GM12878 (cell line): ENCODE data around the gene DHCR24. TPM values are rescaled to one million over a fixed set of nuclear protein-coding genes. Genes with fewer than 3 reads are reported as not detected.

ENCODE experiments used
- ATAC-seq: fragments of 200-7000 bp; cut with Tn5 transposase; 3 replicates; pipeline ENCODE4 v1.9.1; 2020; ENCODE audit warnings: mild to moderate bottlenecking, moderate library complexity
- BruUV-seq: library from RNA; stranded (reverse); fragments of 400-500 nt; replicated peaks from 2 replicates; lab custom pipeline; 2021; lab: Mats Ljungman, UMichigan
- CTCF ChIA-PET: fragments of 300-600 bp; sonication (Branson Sonifier 250); formaldehyde crosslinking; extraction: SDS; loops from one replicate; lab custom pipeline; 2021; ENCODE audit warnings: inconsistent platforms; lab: Yijun Ruan, JAX
- POLR2A ChIA-PET: fragments of 350-600 bp; formaldehyde crosslinking; extraction: SDS; loops from one replicate; lab custom pipeline; 2021; ENCODE audit warnings: inconsistent platforms; lab: Charles Lee
- RAD21 ChIA-PET: fragments of 300-600 bp; sonication (Branson Sonifier 250); formaldehyde crosslinking; loops from one replicate; lab custom pipeline; 2023; ENCODE audit warnings: antibody characterized with exemption; ENCODE audit not compliant: unreplicated experiment; lab: Charles Lee
- SMC1A ChIA-PET: fragments of 300-600 bp; sonication (Branson Sonifier 250); formaldehyde crosslinking; loops from one replicate; lab custom pipeline; 2023; ENCODE audit not compliant: unreplicated experiment, uncharacterized antibody; lab: Charles Lee
- DNase-seq: peaks from one replicate; pipeline ENCODE4 v3.0.0-alpha.2; 2011; ENCODE audit warnings: low read depth, low spot score
- FAIRE-seq: peaks from 3 replicates; lab custom pipeline; 2011; peaks lifted over from hg19 to GRCh38; lab: Jason Lieb, UNC
- H2AFZ ChIP-seq: 2 replicates; pipeline ENCODE4 v1.6.0; 2011; ENCODE audit warnings: low read depth, low read length, control low read depth; ENCODE audit not compliant: control insufficient read depth
- H3K27ac ChIP-seq: 2 replicates; pipeline ENCODE4 v1.5.1; 2011; ENCODE audit warnings: control low read depth; ENCODE audit not compliant: control insufficient read depth, insufficient read depth
- H3K27me3 ChIP-seq, 2 experiments: replicated peaks in 1 of 2; 2 replicates each; pipeline versions ENCODE4 v1.6.0 to v1.6.1; 2011; ENCODE audit warnings: low read length in 1 of 2; ENCODE audit not compliant: control insufficient read depth in 2 of 2, insufficient read depth in 2 of 2
- H3K36me3 ChIP-seq, 2 experiments: 2 replicates each; pipeline ENCODE4 v1.5.1; 2011; ENCODE audit warnings: low read length in 1 of 2; ENCODE audit not compliant: control insufficient read depth in 2 of 2, insufficient read depth in 2 of 2
- H3K4me1 ChIP-seq: 2 replicates; pipeline ENCODE4 v1.6.1; 2011; ENCODE audit warnings: mild to moderate bottlenecking, low read length, moderate library complexity, mixed read lengths; ENCODE audit not compliant: control insufficient read depth, insufficient read depth
- H3K4me2 ChIP-seq: 2 replicates; pipeline ENCODE4 v1.6.0; 2011; ENCODE audit warnings: control low read depth; ENCODE audit not compliant: control insufficient read depth, insufficient read depth
- H3K4me3 ChIP-seq: fragments of 200-600 bp; sonication (generic); 2 replicates; pipeline ENCODE4 v1.5.1; 2016
- H3K79me2 ChIP-seq: 2 replicates; pipeline ENCODE4 v1.6.0; 2011; ENCODE audit warnings: low read length; ENCODE audit not compliant: control insufficient read depth, insufficient read depth
- H3K9ac ChIP-seq: 2 replicates; pipeline ENCODE4 v1.8.0; 2011; ENCODE audit warnings: low read length, control low read depth, mixed read lengths; ENCODE audit not compliant: control insufficient read depth, insufficient read depth
- H3K9me3 ChIP-seq: replicated peaks from 3 replicates; pipeline ENCODE4 v1.5.1; 2011; ENCODE audit warnings: mild to moderate bottlenecking, low read length; ENCODE audit not compliant: control insufficient read depth, insufficient read depth
- H4K20me1 ChIP-seq: 2 replicates; pipeline ENCODE4 v1.6.0; 2011; ENCODE audit not compliant: control insufficient read depth, insufficient read depth
- ATF2 ChIP-seq: IDR thresholded peaks from 2 replicates; pipeline ENCODE4 v1.6.1; 2012; ENCODE audit warnings: low read length, inconsistent platforms
- BHLHE40 ChIP-seq, 2 experiments: fragments of 450-650 bp in 1 of 2; IDR thresholded peaks; 2 replicates each; pipeline ENCODE4 v1.6.1; 2011 to 2017; ENCODE audit warnings: low read depth in 2 of 2, borderline replicate concordance in 1 of 2, improper control_type of control experiment in 1 of 2, low read length in 1 of 2, mild to moderate bottlenecking in 1 of 2
- CREM ChIP-seq: IDR thresholded peaks from 2 replicates; pipeline ENCODE4 v1.6.1; 2014; ENCODE audit warnings: antibody characterized with exemption, low read depth
- ESRRA ChIP-seq: IDR thresholded peaks from 2 replicates; pipeline ENCODE4 v1.6.1; 2012; ENCODE audit warnings: mild to moderate bottlenecking, low read length, improper control_type of control experiment
- ETV6 ChIP-seq, 2 experiments: fragments of 450-650 bp in 1 of 2; IDR thresholded peaks in 1 of 2; conservative IDR thresholded peaks in 1 of 2; 2 replicates each; pipeline ENCODE4 v1.6.1; 2014; ENCODE audit warnings: antibody characterized with exemption in 1 of 2, borderline replicate concordance in 1 of 2, low read depth in 1 of 2, mild to moderate bottlenecking in 1 of 2, moderate library complexity in 1 of 2
- GABPA ChIP-seq: IDR thresholded peaks from 2 replicates; pipeline ENCODE4 v1.6.1; 2014; ENCODE audit warnings: antibody characterized with exemption, low read depth, mild to moderate bottlenecking, inconsistent platforms
- HCFC1 ChIP-seq: fragments of 150-350 bp; IDR thresholded peaks from 2 replicates; pipeline ENCODE4 v1.6.1; 2014; ENCODE audit warnings: low read length
- HDAC2 ChIP-seq: fragments of 200-600 bp; sonication (generic); IDR thresholded peaks from 2 replicates; pipeline ENCODE4 v1.6.1; 2017
- LARP7 ChIP-seq: fragments of 450-650 bp; IDR thresholded peaks from 2 replicates; pipeline ENCODE4 v1.6.1; 2017; ENCODE audit warnings: mild to moderate bottlenecking
- RAD51 ChIP-seq: fragments of 450-650 bp; IDR thresholded peaks from 2 replicates; pipeline ENCODE4 v1.6.1; 2016; ENCODE audit warnings: moderate library complexity, mild to moderate bottlenecking, inconsistent platforms
- SMAD5 ChIP-seq: IDR thresholded peaks from 2 replicates; pipeline ENCODE4 v1.6.1; 2016; ENCODE audit warnings: antibody characterized with exemption, low read depth
- SP1 ChIP-seq: IDR thresholded peaks from one replicate; pipeline ENCODE4 v1.6.1; 2011; ENCODE audit warnings: low read depth, low read length
- SPI1 ChIP-seq: IDR thresholded peaks from 2 replicates; pipeline ENCODE4 v1.6.1; 2011; ENCODE audit warnings: low read depth, mild to moderate bottlenecking, low read length, moderate library complexity, borderline replicate concordance; ENCODE audit not compliant: insufficient read depth
- WRNIP1 ChIP-seq: IDR thresholded peaks from 2 replicates; pipeline ENCODE4 v1.6.1; 2011; ENCODE audit warnings: low read depth, low read length, improper control_type of control experiment, borderline replicate concordance
- ZNF384 ChIP-seq: IDR thresholded peaks from 2 replicates; pipeline ENCODE4 v1.6.1; 2012; ENCODE audit warnings: low read depth, mild to moderate bottlenecking, low read length, improper control_type of control experiment, borderline replicate concordance
- ZNF687 ChIP-seq: fragments of 450-650 bp; IDR thresholded peaks from 2 replicates; pipeline ENCODE4 v1.6.1; 2017; ENCODE audit warnings: mild to moderate bottlenecking, moderate library complexity
- WGBS: methylation state at CpG from one replicate; pipeline ENCODE4 v1.1.6; 2016; ENCODE audit warnings: low lambda C conversion rate; ENCODE audit not compliant: insufficient replicate concordance, insufficient coverage; ENCODE audit errors: missing lambda C conversion rate; 5-methylcytosine and 5-hydroxymethylcytosine counted together
- in situ Hi-C: fragments of 300-500 bp; cut with MboI; formaldehyde crosslinking; loops from 9 replicates; pipeline ENCODE4 v1.14.3; 2018; ENCODE audit warnings: mixed read lengths
- intact Hi-C: fragments of 100-400 bp; cut with micrococcal nuclease; formaldehyde crosslinking; loops from one replicate; pipeline ENCODE4 v1.14.2; 2022; ENCODE audit not compliant: unreplicated experiment
- polyA plus RNA-seq, 11 experiments: library from polyadenylated mRNA; depleted of rRNA in 4 of 11; unstranded in 6 of 11; stranded (reverse) in 5 of 11; fragments of >200 nt; fragmentation: Nextera tagmentation in 4 of 11; fragmentation: Illumina TruSeq in 1 of 11; extraction: Ambion mirVana in 4 of 11; extraction: Trizol in 1 of 11; gene quantifications; 1 replicate in 1 of 11; 2 replicates in 10 of 11; pipeline versions ENCODE4 v1.2.1 to v1.2.3, GENCODE V29; 2011 to 2016; ENCODE audit warnings: inconsistent platforms in 2 of 11, missing spikeins in 2 of 11, low read depth in 1 of 11
- total RNA-seq, 4 experiments: library from RNA; depleted of rRNA in 3 of 4; stranded (reverse); fragments of >200 nt in 3 of 4; fragmentation: Illumina TruSeq in 1 of 4; extraction: Trizol in 1 of 4; gene quantifications; 2 replicates each; pipeline versions ENCODE4 v1.2.1 to v1.2.3, GENCODE V29; 2013 to 2021
- TF ChIP-seq, protein P1 (sequence below): IDR thresholded peaks from 2 replicates; pipeline ENCODE4 v1.6.1; 2012; ENCODE audit warnings: low read depth, low read length, improper control_type of control experiment

The DHCR24 gene
- total and polyA plus RNA-seq, 10 of the 15 experiments (the other 5 are each of a cell fraction or from before 2014, with no cell fraction given), result 23.3 to 169 (median 120) TPM

GRCh38 chr1:54884135-54884586, 2.8 kb downstream of the DHCR24 start:
- CTCF ChIA-PET, result interaction anchor here (1.1 to 2.0 kb wide), 3 partner anchors 23 to 80 kb away, joined by 3 to 5 read pairs (median 4); no protein-coding TSS in a partner anchor
- no peak for DNase-seq
- WGBS, result 33% methylated on average over 3 of the region's 3 CpGs
- Histone ChIP-seq H3K4me2 (peak overlapping the region; percentile 56), H3K4me3 (peak overlapping the region; percentile 81), H3K27ac (peak overlapping the region; percentile 8; the same call in 1 of the 2 replicates), H3K27me3 (no peaks in the 10 kb centered on the region), H3K9ac (peak overlapping the region; percentile 71; the same call in 1 of the 2 replicates), H3K4me1 (peaks cover 13% of the 10 kb centered on the region), H3K36me3 (peaks cover 0 to 17% of the 10 kb centered on the region in 2 experiments; a peak in 3 of 4 replicates), H4K20me1 (peaks cover 6% of the 10 kb centered on the region; the same call in 1 of the 2 replicates), H3K9me3 (peaks cover 1% of the 10 kb centered on the region; the same call in 1 of the 3 replicates), H3K79me2 (peaks cover 72% of the 10 kb centered on the region), H2AFZ (no peak overlapping the region)
- no TSS peak for BruUV-seq
- SMC1A ChIA-PET, result interaction anchor here (1.3 to 5.6 kb wide), 2 partner anchors 11 to 61 kb away, joined by 7 to 28 read pairs; no protein-coding TSS in a partner anchor
- POLR2A ChIA-PET, result no interaction called here
- no peak for ATAC-seq
- FAIRE-seq, result no peak
- in situ Hi-C loops, result no loop called here
- intact Hi-C loops, result no loop called here
- RAD21 ChIA-PET, result interaction anchor here (0.7 kb wide), 1 partner anchor 61 kb away, joined by 3 read pairs; no protein-coding TSS in a partner anchor
- TF ChIP-seq WRNIP1 (no peak), ZNF687 (peak; percentile 37), CREM (no peak), ZNF384 (no peak), GABPA (no peak), ESRRA (no peak), LARP7 (no peak), RAD51 (peak; percentile 67), HDAC2 (no peak), SMAD5 (no peak), SPI1 (peak; percentile 45; the same call in 1 of the 2 replicates), ETV6 (conservative IDR thresholded peaks at IDR 0.05 in 1 of 2, IDR thresholded peaks at IDR 0.05 in 1 of 2; ENCODE audit: borderline replicate concordance in 1 of 2, low read depth in 1 of 2) (no peak), SP1 (no peak), BHLHE40 (IDR thresholded peaks at IDR 0.05; ENCODE audit: borderline replicate concordance in 1 of 2, low read depth in 2 of 2, low read length in 1 of 2) (peak; percentile 48 to 65; a peak in 2 of 4 replicates), ATF2 (no peak), HCFC1 (no peak)
- TF ChIP-seq, protein P1, sequence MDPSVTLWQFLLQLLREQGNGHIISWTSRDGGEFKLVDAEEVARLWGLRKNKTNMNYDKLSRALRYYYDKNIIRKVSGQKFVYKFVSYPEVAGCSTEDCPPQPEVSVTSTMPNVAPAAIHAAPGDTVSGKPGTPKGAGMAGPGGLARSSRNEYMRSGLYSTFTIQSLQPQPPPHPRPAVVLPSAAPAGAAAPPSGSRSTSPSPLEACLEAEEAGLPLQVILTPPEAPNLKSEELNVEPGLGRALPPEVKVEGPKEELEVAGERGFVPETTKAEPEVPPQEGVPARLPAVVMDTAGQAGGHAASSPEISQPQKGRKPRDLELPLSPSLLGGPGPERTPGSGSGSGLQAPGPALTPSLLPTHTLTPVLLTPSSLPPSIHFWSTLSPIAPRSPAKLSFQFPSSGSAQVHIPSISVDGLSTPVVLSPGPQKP, result no peak
